Lower leg skin (tissue), 4 donors: ENCODE measurements around the gene CRACR2B. TPM values are rescaled to one million over a fixed set of nuclear protein-coding genes. Genes with fewer than 3 reads are reported as not detected.

Experiments
- DNase-seq, 2 donors: peaks; one replicate each; pipeline ENCODE4 v3.0.0-alpha.2; 2019; ENCODE audit warnings: low spot score in 2 of 2
- H3K4me3 ChIP-seq: fragments of 200-600 bp; sonication (generic); 2 replicates; pipeline ENCODE4 v1.5.1; 2017; ENCODE audit warnings: mild to moderate bottlenecking, low read depth; ENCODE audit not compliant: poor library complexity, severe bottlenecking
- CTCF ChIP-seq, 3 donors: fragments of 450-650 bp; IDR thresholded peaks; one replicate each; pipeline ENCODE4 v1.5.1; 2016; ENCODE audit warnings: antibody characterized with exemption in 3 of 3, mild to moderate bottlenecking in 3 of 3, moderate library complexity in 2 of 3
- POLR2A ChIP-seq, 2 donors: fragments of 450-650 bp; IDR thresholded peaks; one replicate each; pipeline ENCODE4 v1.6.1; 2016 to 2017; ENCODE audit warnings: antibody characterized with exemption in 2 of 2, mild to moderate bottlenecking in 1 of 2, moderate library complexity in 1 of 2
- WGBS, 2 donors: methylation state at CpG; one replicate each; pipeline ENCODE4 v1.1.5; 2018; 5-methylcytosine and 5-hydroxymethylcytosine counted together
- intact Hi-C: fragments of 100-400 bp; cut with DNase I; formaldehyde crosslinking; loops from one replicate; pipeline ENCODE4 v1.15.0; 2023; ENCODE audit warnings: low total_unique reads
- total RNA-seq, 4 donors: library from RNA; depleted of rRNA; stranded (reverse); fragments of >200 nt; gene quantifications; one replicate each; pipeline ENCODE4 v1.1.0, GENCODE V29; 2016

CRACR2B gene
- total RNA-seq, result 10 to 100 TPM; 14.5 to 47.9 (median 32.3) TPM

GRCh38 chr11:827897-828192 lies at the start of gene CRACR2B:
CRACR2B (plus strand) TSS chr11:827919; CDS start chr11:828608, 689 bp downstream.
- intact Hi-C loops, result no loop called here
- no peak within 1 kb of the TSS for H3K4me3 ChIP-seq
- 50 to 60% methylated on average over 5 of the region's 5 CpGs for WGBS, 2 donors
- no peak for DNase-seq
- no peak for TF ChIP-seq CTCF (IDR thresholded peaks at IDR 0.05)
- TF ChIP-seq POLR2A (IDR thresholded peaks at IDR 0.05), result no peak

GRCh38 chr11:778976-779954 lies 48.5 kb upstream of the CRACR2B start:
- H3K4me3 ChIP-seq, result no peak overlapping the region
- DNase-seq, result no peak
- intact Hi-C loops, result no loop called here
- TF ChIP-seq POLR2A (IDR thresholded peaks at IDR 0.05), result no peak
- no peak for TF ChIP-seq CTCF (IDR thresholded peaks at IDR 0.05)
- WGBS, 2 donors, result 89 to 93% methylated on average over 21 to 23 of the region's 23 CpGs

- intact Hi-C loops, result no loop called here
- TF ChIP-seq CTCF (IDR thresholded peaks at IDR 0.05) (no peak), POLR2A (IDR thresholded peaks at IDR 0.05) (no peak)
- no peak overlapping the region for H3K4me3 ChIP-seq
- 95 to 96% methylated on average over 16 of the region's 16 CpGs for WGBS, 2 donors
- DNase-seq, result no peak
Measured at GRCh38 chr11:779955-780532, 47.7 kb upstream of the CRACR2B start.

GRCh38 chr11:782264-783174 lies 45.2 kb upstream of the CRACR2B start:
- WGBS, 2 donors, result 75 to 91% methylated on average over 29 to 35 of the region's 36 CpGs
- no peak overlapping the region for H3K4me3 ChIP-seq
- intact Hi-C loops, result no loop called here
- TF ChIP-seq CTCF (IDR thresholded peaks at IDR 0.05) (no peak), POLR2A (IDR thresholded peaks at IDR 0.05) (no peak)
- no peak for DNase-seq

GRCh38 chr11:783581-784015 lies 44.1 kb upstream of the CRACR2B start:
- DNase-seq, result peak in 1 of 2 donors; percentile 94
- H3K4me3 ChIP-seq, result no peak overlapping the region
- intact Hi-C loops, result no loop called here
- TF ChIP-seq POLR2A (IDR thresholded peaks at IDR 0.05) (no peak), CTCF (IDR thresholded peaks at IDR 0.05) (no peak)
- WGBS, 2 donors, result 23 to 32% methylated on average over 24 of the region's 24 CpGs
